ENCODE measurements around the gene SULT1C2.

- TF ChIP-seq POLR2A (IDR thresholded peaks at IDR 0.05; ENCODE audit: extremely low read depth, insufficient read length) (no peak), MYC (IDR thresholded peaks at IDR 0.05; ENCODE audit: low read depth, low read length) (no peak), MAX (IDR thresholded peaks at IDR 0.05; ENCODE audit: low read depth, low read length) (no peak)
These were observed 60.3 kb downstream of the SULT1C2 start for GRCh38 chr2:108348816-108349570.

Measured in NB4 (cell line).